MM.1S (cell line): ENCODE measurements around the gene ARID3B.

Experiments
- EZH2 ChIP-seq: fragments of 300-600 bp; sonication (generic); optimal IDR thresholded peaks from 2 replicates; pipeline ENCODE3; 2017; ENCODE audit warnings: low read depth, mild to moderate bottlenecking, antibody characterized with exemption, low read length, mixed read lengths
- EZH2phosphoT487 ChIP-seq: fragments of 300-600 bp; sonication (generic); IDR thresholded peaks from 2 replicates; pipeline ENCODE4 v1.6.1; 2018; ENCODE audit warnings: antibody characterized with exemption, low read length
- TF ChIP-seq, protein P1 (sequence below): fragments of 300-600 bp; sonication (generic); IDR thresholded peaks from 2 replicates; pipeline ENCODE4 v1.5.1; 2016; ENCODE audit warnings: antibody characterized with exemption, low read length, mixed read lengths

DNA sequence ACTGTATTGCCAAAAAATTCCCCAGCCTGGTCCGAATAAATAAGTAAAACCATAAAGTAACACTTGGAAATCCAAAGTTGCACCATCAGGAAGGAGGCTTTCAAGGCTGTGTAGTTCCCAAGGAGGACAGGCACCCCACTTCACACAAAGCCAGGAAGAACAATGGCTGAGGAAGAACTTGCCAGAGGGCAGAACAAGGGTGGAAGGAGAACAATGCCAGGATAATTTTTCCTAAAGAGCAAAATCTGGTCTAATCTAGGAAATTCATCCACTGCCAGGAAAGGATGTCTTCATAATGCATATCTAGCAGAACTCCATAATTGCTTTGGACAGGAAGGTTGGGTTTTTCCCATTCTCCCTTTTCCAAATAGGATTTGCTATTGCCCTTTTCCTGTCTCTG is 15.7 kb upstream of the ARID3B start:
- no peak for TF ChIP-seq EZH2
- TF ChIP-seq, protein P1, sequence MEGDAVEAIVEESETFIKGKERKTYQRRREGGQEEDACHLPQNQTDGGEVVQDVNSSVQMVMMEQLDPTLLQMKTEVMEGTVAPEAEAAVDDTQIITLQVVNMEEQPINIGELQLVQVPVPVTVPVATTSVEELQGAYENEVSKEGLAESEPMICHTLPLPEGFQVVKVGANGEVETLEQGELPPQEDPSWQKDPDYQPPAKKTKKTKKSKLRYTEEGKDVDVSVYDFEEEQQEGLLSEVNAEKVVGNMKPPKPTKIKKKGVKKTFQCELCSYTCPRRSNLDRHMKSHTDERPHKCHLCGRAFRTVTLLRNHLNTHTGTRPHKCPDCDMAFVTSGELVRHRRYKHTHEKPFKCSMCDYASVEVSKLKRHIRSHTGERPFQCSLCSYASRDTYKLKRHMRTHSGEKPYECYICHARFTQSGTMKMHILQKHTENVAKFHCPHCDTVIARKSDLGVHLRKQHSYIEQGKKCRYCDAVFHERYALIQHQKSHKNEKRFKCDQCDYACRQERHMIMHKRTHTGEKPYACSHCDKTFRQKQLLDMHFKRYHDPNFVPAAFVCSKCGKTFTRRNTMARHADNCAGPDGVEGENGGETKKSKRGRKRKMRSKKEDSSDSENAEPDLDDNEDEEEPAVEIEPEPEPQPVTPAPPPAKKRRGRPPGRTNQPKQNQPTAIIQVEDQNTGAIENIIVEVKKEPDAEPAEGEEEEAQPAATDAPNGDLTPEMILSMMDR, result no peak
- no peak for TF ChIP-seq EZH2phosphoT487
